ENCODE data around the gene OR2A5. TPM values are rescaled to one million over a fixed set of nuclear protein-coding genes. Genes with fewer than 3 reads are reported as not detected.

OR2A5 gene
- total and polyA plus RNA-seq, 2 of the 8 experiments (the other 6 are each of a cell fraction or from before 2014, with no cell fraction given), result not detected

DNA sequence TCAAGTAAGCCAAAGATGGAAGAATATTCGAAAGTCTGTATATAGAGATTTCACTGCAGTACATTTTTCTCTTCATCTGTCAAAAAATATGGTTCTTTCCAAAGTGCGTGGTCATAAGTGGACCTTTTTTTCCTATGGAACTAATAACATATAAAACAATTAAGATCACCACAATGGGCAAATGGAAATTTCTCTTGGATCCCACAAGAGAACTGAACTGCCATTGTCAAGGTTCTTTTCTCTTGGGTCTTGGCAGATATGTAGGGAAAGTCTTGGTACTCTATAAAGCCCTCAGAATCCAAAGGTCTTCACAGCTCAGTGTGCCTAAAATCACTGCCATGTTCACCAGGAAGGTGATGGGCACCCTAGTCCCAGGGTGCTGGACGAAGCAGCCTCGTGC lies 48.7 kb upstream of the OR2A5 start, which contains the start of gene OR6B1:
TSS of gene OR6B1 (plus strand) at position 301 of the 400 bp plus-strand sequence. CDS start 3,677 bp downstream, outside the sequence.
- POLR2A ChIA-PET (ENCODE audit: partially characterized antibody), result no interaction called here
- no peak within 1 kb of the TSS for H2BK120ac ChIP-seq (replicated peaks; ENCODE audit: low read depth, low read length)
- DNase-seq (ENCODE audit: low read depth in 1 of 2, low spot score in 2 of 2), result no peak
- H3K23ac ChIP-seq (ENCODE audit: insufficient read length), result no peak within 1 kb of the TSS
- CTCF ChIA-PET (ENCODE audit: partially characterized antibody), result no interaction called here
- H3K27ac ChIP-seq (ENCODE audit: low read depth, low read length), result no peak within 1 kb of the TSS
- no peak within 1 kb of the TSS for H2BK15ac ChIP-seq (ENCODE audit: low read length)
- H2BK12ac ChIP-seq (ENCODE audit: low read depth, low read length), result no peak within 1 kb of the TSS
- no peaks in the 10 kb centered on the region for H4K20me1 ChIP-seq (replicated peaks in 1 of 2; ENCODE audit: control insufficient read depth in 1 of 2, insufficient read depth in 2 of 2, low read length in 2 of 2)
- H4K8ac ChIP-seq (ENCODE audit: extremely low read depth, insufficient read depth, low read length), result no peak within 1 kb of the TSS
- 78% methylated on average over 4 of the region's 4 CpGs; no CpG with 5 or more reads in 1 of the 2 experiments for WGBS, 2 experiments (ENCODE audit: extremely low coverage in 1 of 2, insufficient coverage in 1 of 2, insufficient read length in 1 of 2, insufficient replicate concordance in 2 of 2, low coverage in 1 of 2, low lambda C conversion rate in 2 of 2, missing lambda C conversion rate in 1 of 2)
- no peaks in the 10 kb centered on the region for H3K4me1 ChIP-seq (replicated peaks in 1 of 4; ENCODE audit: control insufficient read depth in 3 of 4, insufficient read depth in 4 of 4, low read length in 3 of 4)
- H3K56ac ChIP-seq (replicated peaks; ENCODE audit: insufficient read length, low read depth, low read length), result no peak within 1 kb of the TSS
- H2AK5ac ChIP-seq (ENCODE audit: low read depth, low read length), result no peak within 1 kb of the TSS
- no peaks in the 10 kb centered on the region for H3K27me3 ChIP-seq (replicated peaks in 1 of 4; ENCODE audit: control insufficient read depth in 3 of 4, extremely low read depth in 1 of 4, insufficient read depth in 3 of 4, low read length in 3 of 4)
- H3K23me2 ChIP-seq (ENCODE audit: low read depth, low read length), result no peaks in the 10 kb centered on the region
- H3K14ac ChIP-seq (ENCODE audit: insufficient read length), result no peak within 1 kb of the TSS
- no peak within 1 kb of the TSS for H3K9ac ChIP-seq (replicated peaks in 1 of 4; ENCODE audit: extremely low read depth in 1 of 4, low read depth in 3 of 4, low read length in 3 of 4)
- H2BK20ac ChIP-seq (ENCODE audit: low read length), result no peak within 1 kb of the TSS
- H3K9me3 ChIP-seq (ENCODE audit: insufficient read depth in 2 of 2, low read depth in 1 of 2, low read length in 1 of 2), result no peaks in the 10 kb centered on the region
- H3K4ac ChIP-seq (replicated peaks; ENCODE audit: insufficient read length, low read depth, low read length), result no peak within 1 kb of the TSS
- no peaks in the 10 kb centered on the region for H3K36me3 ChIP-seq (ENCODE audit: control insufficient read depth in 2 of 4, insufficient read depth in 4 of 4, low read length in 3 of 4)
- H4K5ac ChIP-seq (ENCODE audit: insufficient read length, low read depth, low read length), result no peak within 1 kb of the TSS
- H2BK5ac ChIP-seq (ENCODE audit: low read depth, low read length), result no peak within 1 kb of the TSS
- no peaks in the 10 kb centered on the region for H3K79me2 ChIP-seq (ENCODE audit: control insufficient read depth in 1 of 2, insufficient read depth in 2 of 2, low read length in 2 of 2)
- H3K79me1 ChIP-seq (ENCODE audit: low read depth, low read length), result no peaks in the 10 kb centered on the region
- no peak for FAIRE-seq
- H2AFZ ChIP-seq (ENCODE audit: low read length), result no peak within 1 kb of the TSS
- no peak within 1 kb of the TSS for H4K91ac ChIP-seq (replicated peaks; ENCODE audit: insufficient read length, low read length)
- H3K4me3 ChIP-seq (ENCODE audit: extremely low read depth in 1 of 4, insufficient read depth in 2 of 4, low read depth in 3 of 4, low read length in 4 of 4), result no peak within 1 kb of the TSS
- no peak within 1 kb of the TSS for H3K18ac ChIP-seq (ENCODE audit: extremely low read depth, low read length)
- no peak within 1 kb of the TSS for H3K4me2 ChIP-seq (ENCODE audit: insufficient read depth in 1 of 2, low read depth in 2 of 2, low read length in 2 of 2)
- no peak for TF ChIP-seq ATF3 (IDR thresholded peaks at IDR 0.05; ENCODE audit: insufficient read depth, low read depth, low read length)

Data from H1 (cell line).